Spinal cord (tissue), 10 donors: ENCODE results near the gene LRMDA. TPM values are rescaled to one million over a fixed set of nuclear protein-coding genes. Genes with fewer than 3 reads are reported as not detected.

Experiments used
- DNase-seq, 6 donors: peaks; one replicate each; pipeline versions ENCODE4 v3.0.0 to v3.0.0-alpha.2; 2013 to 2015; ENCODE audit warnings: low spot score in 6 of 6, low read depth in 4 of 6
- H3K27ac ChIP-seq: one replicate; pipeline ENCODE4 v1.5.1; 2013; ENCODE audit warnings: low read depth, low read length, control low read depth
- H3K27me3 ChIP-seq: one replicate; pipeline ENCODE4 v1.6.1; 2013; ENCODE audit warnings: low read length; ENCODE audit not compliant: control insufficient read depth, insufficient read depth
- H3K36me3 ChIP-seq: one replicate; pipeline ENCODE4 v1.6.1; 2013; ENCODE audit warnings: low read length; ENCODE audit not compliant: control insufficient read depth, insufficient read depth
- H3K4me1 ChIP-seq: one replicate; pipeline ENCODE4 v1.6.1; 2013; ENCODE audit warnings: low read length; ENCODE audit not compliant: control insufficient read depth, insufficient read depth
- H3K4me3 ChIP-seq: one replicate; pipeline ENCODE4 v1.5.1; 2013; ENCODE audit warnings: low read depth, low read length, control low read depth
- H3K9me3 ChIP-seq: one replicate; pipeline ENCODE4 v1.6.1; 2013; ENCODE audit warnings: low read length; ENCODE audit not compliant: control insufficient read depth, insufficient read depth
- WGBS: methylation state at CpG from one replicate; pipeline ENCODE4 v1.1.5; 2013; ENCODE audit warnings: missing lambda C conversion rate; ENCODE audit not compliant: insufficient coverage; 5-methylcytosine and 5-hydroxymethylcytosine counted together
- polyA plus RNA-seq, 2 donors: library from polyadenylated mRNA; unstranded; fragments of 120-200 nt; gene quantifications; one replicate each; pipeline ENCODE4 v1.2.1, GENCODE V29; 2013; ENCODE audit not compliant: insufficient read length in 2 of 2
- total RNA-seq, 2 donors: library from RNA; depleted of rRNA in 1 of 2; stranded (reverse); fragments of 120-200 nt in 1 of 2; fragments of >200 nt in 1 of 2; gene quantifications; one replicate each; pipeline versions ENCODE4 v1.2.3 to v1.2.4, GENCODE V29; 2013 to 2014
- donor health status: healthy.

LRMDA gene
- total and polyA plus RNA-seq, 4 donors: 5.6 to 9.9 (median 7.2) TPM

DNA sequence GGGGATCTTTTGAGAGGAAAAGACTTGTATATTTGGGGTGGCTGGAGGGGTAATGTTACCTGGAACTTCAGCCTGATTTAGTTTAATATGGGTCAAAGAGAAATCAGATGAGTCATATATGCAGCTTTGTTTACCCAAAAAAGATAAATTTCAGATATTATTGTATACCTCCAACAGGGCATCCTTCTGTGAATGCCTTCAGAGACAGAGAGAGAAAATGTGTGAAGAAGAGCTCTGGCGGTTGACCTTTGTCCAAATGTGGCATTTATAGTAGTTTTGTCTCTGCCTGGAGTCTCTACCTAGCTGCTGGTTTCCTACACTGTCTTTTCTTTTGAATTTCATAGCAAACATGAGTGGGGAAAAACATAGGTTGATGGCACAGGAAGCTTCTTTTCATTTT is 21.6 kb downstream of the LRMDA start:
- Histone ChIP-seq H3K27me3 (peaks cover 8% of the 10 kb centered on the region), H3K36me3 (no peaks in the 10 kb centered on the region)
- 60% methylated on average over 1 of the region's 1 CpG for WGBS

DNA sequence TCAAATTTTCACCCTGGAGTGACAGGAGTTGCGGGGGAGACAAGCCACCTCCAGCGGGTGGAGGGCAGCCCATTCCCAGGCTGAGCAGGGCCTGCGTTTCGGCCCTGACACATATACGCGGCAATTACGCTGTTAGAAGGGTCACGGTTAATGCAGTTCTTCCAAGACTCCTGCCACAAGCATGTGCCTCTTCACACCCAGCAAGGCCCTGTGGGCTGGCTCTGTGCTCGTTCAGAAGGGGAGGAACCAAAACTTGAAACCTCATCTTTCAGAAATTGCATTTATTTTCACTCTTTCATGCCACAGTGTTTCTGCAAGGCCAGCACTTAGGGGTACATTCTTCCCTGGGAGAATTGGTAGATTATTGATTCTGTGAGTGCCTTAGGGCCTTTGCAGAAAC is 24.7 kb downstream of the LRMDA start:
- no peak overlapping the region for H3K27ac ChIP-seq
- no peaks in the 10 kb centered on the region for H3K36me3 ChIP-seq
- WGBS: 92% methylated on average over 8 of the region's 9 CpGs
- no peak for DNase-seq
- peaks cover 8% of the 10 kb centered on the region for H3K27me3 ChIP-seq
- no peaks in the 10 kb centered on the region for H3K9me3 ChIP-seq
- H3K4me3 ChIP-seq: no peak overlapping the region
- peaks cover 5% of the 10 kb centered on the region for H3K4me1 ChIP-seq

More for the DNA sequence above, 21.6 kb downstream of the LRMDA start:
- DNase-seq: no peak
- H3K27ac ChIP-seq: no peak overlapping the region
- no peak overlapping the region for H3K4me3 ChIP-seq
- no peaks in the 10 kb centered on the region for H3K9me3 ChIP-seq
- peaks cover 13% of the 10 kb centered on the region for H3K4me1 ChIP-seq

DNA sequence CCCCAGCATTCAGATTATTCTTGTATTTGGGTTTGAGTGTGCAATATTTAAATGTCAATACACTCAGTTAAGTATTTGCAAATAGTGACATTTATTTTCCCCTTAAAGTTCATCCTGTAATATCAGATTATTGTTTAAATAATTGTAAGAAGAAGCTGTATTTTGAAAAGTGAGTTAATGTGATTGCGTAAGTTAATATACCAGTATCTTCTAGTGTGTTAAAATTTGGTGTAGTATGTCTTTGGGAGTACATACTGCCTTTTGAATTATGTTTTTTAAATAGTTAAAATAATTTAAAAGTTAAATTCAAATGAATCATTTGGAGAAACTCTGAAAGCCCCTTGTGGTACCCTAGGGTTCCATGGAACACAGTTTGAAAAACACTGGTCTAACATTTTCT is 28.6 kb downstream of the LRMDA start:
- Histone ChIP-seq H3K4me3 (no peak overlapping the region), H3K36me3 (no peaks in the 10 kb centered on the region), H3K27me3 (no peaks in the 10 kb centered on the region), H3K27ac (no peak overlapping the region), H3K9me3 (no peaks in the 10 kb centered on the region), H3K4me1 (no peaks in the 10 kb centered on the region)
- WGBS: no CpG with 5 or more reads among the region's 1 CpG
- DNase-seq: no peak

DNA sequence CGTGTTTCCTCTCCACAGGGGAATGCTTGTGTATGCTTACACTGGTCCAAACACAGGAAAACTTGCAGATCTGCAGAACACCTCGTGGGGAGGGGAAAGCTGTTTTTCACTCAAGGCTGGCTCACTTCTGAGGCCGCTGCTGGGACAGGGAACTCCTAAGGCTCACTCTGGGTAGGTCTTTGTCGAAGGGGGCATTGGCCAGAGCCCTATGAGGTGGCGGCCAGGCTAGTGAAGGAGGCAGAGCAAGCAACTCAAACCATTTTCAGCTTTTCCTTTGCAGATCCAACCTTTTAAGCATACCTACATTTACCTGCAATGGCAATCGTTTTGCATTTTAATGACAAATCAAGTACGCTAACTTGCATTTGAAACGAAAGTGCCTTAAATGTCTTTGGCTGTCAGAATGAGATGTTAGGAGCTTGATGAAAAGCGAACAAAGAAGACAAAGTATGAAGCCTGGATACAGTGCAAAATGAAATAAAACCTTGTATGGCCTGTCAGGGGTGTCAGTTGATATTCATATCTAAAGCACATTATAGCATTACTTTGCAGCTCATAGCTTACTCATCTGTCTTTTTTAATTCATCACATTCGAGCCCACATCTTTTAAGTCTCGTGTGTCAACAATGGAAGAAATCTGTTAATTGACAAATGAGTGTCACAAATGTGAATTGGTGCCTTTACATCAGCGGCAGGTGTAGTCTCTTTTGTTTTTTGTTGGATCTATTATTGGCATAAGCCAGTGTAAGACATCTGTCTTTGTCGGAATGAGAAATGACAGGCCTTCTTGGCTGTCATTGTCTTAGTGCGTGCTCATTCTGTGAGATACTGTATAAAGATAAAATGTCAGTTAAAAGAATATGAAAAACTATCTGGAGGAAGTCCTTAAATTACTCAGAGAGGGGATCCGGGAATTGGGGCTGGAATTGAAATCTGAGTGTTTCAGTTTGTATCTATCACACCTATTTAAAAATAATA is 30.5 kb downstream of the LRMDA start:
- 76% methylated on average over 9 of the region's 15 CpGs for WGBS
- DNase-seq: peak in 1 of 6 donors; percentile 27
- Histone ChIP-seq H3K4me1 (no peaks in the 10 kb centered on the region), H3K4me3 (no peak overlapping the region), H3K27me3 (no peaks in the 10 kb centered on the region), H3K27ac (no peak overlapping the region), H3K36me3 (no peaks in the 10 kb centered on the region), H3K9me3 (no peaks in the 10 kb centered on the region)

DNA sequence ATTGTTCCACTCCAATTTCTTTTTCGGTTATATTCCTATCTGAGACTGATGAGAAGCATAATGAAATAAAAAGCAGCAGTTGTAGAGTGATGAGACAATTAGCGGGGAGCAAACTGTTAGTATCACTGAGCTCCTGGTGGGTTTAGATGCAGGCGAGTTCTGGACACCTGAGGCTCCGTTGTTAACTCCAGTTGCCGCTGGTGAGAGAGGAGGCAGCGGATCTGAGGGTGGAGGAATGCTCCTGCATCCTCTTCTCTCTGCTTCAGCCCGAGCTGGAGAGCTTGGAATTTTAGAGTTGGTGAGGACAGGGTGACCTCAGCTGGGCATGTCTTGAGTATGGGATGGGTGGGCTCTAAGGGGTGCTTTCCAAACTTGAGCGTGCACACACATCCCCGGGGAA is 31.4 kb downstream of the LRMDA start:
- 79% methylated on average over 8 of the region's 9 CpGs for WGBS
- DNase-seq: peak in 1 of 6 donors; percentile 36
- H3K27me3 ChIP-seq: no peaks in the 10 kb centered on the region
- H3K4me3 ChIP-seq: no peak overlapping the region
- no peaks in the 10 kb centered on the region for H3K4me1 ChIP-seq
- no peaks in the 10 kb centered on the region for H3K9me3 ChIP-seq
- no peak overlapping the region for H3K27ac ChIP-seq
- H3K36me3 ChIP-seq: no peaks in the 10 kb centered on the region

DNA sequence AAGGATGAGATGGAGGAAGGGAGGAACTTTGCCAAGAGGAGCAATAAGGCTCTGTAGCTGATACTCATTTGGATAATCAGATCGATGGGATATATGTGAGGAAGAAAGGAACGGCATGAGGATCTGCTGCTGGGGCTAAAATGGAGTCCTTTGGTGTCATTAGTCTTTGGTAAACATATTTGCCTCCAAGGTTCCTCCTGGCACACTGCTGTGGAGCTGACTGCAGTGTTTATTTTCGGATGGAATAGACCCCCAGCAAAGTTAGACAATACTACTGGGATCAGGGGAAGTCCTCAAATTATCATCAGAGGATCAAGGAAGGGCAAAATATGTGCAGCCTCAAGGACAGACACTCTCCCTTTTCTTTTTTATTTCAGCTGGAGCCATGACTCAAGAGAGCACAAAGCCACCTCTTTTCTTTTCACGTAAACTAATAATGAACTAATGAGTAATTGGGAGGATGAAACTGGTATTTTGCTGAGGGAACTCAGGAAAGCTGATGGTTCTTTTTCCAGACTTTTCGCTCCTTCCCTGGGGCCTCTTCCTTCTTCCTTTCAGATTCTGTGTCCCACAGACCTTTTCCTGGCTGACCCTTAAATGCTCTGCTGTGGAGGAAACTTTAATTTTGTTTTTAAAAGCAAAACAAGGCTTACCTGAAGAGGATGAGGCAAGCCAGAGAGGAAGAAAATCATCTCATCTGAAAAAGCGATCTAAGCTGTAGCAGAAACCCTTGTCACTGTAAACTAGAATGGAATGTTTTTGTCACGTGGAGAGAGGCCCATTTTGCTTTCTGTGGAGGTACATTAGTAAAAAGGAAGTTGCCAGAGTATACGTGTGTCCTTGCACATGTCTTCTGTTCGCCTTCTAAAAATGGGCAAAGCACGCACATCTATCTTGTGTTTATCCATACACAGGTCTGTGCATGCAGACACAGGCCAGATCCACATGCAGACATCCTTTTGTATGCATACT is 33.3 kb downstream of the LRMDA start:
- Histone ChIP-seq H3K9me3 (no peaks in the 10 kb centered on the region), H3K27me3 (no peaks in the 10 kb centered on the region), H3K36me3 (no peaks in the 10 kb centered on the region), H3K27ac (no peak overlapping the region), H3K4me1 (peaks cover 12% of the 10 kb centered on the region), H3K4me3 (no peak overlapping the region)
- no peak for DNase-seq
- 62% methylated on average over 7 of the region's 10 CpGs for WGBS

DNA sequence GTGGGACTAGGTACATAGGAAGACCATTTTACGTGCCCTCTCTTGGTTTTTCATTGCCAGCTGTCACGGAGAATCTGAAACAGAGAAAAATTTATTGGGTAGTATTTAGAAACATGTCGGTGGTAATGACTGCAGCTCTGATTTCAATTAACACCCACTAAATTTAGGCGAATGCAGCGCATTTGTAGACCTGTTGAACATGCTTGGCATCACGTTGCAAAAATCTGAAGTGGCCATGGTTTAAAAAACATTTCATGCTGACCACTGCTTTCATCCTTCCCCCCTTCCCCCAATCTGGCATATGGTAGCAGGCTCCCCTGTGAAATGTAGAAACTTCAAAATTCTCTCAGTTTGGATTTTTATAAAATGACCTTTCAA is 34.0 kb downstream of the LRMDA start:
- H3K9me3 ChIP-seq: no peaks in the 10 kb centered on the region
- no peaks in the 10 kb centered on the region for H3K27me3 ChIP-seq
- H3K27ac ChIP-seq: no peak overlapping the region
- DNase-seq: no peak
- 78% methylated on average over 5 of the region's 6 CpGs for WGBS
- no peaks in the 10 kb centered on the region for H3K36me3 ChIP-seq
- H3K4me3 ChIP-seq: no peak overlapping the region
- H3K4me1 ChIP-seq: peaks cover 12% of the 10 kb centered on the region

DNA sequence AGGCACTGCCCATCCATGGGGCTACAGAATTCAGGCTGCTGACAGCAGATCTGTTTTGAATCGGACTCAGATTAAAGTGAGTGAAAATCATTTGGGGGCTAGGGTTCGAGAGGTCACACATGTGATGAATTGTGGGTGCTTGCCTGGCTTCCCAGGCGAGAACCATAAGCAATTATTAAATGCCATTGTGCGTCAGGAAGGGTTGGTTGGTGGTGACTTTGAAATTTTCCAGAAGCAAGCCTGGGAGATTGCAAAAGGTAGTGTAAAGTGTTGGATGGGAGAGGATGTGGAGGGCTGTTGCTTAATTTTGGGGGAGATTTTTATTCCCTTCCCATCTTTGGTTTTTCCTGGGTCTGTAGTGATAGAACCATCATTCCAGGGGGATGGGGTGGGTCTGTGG is 34.6 kb downstream of the LRMDA start:
- no peaks in the 10 kb centered on the region for H3K36me3 ChIP-seq
- no peak for DNase-seq
- no peak overlapping the region for H3K27ac ChIP-seq
- no peaks in the 10 kb centered on the region for H3K9me3 ChIP-seq
- no peak overlapping the region for H3K4me3 ChIP-seq
- peaks cover 12% of the 10 kb centered on the region for H3K4me1 ChIP-seq
- no peaks in the 10 kb centered on the region for H3K27me3 ChIP-seq
- 94% methylated on average over 3 of the region's 4 CpGs for WGBS

DNA sequence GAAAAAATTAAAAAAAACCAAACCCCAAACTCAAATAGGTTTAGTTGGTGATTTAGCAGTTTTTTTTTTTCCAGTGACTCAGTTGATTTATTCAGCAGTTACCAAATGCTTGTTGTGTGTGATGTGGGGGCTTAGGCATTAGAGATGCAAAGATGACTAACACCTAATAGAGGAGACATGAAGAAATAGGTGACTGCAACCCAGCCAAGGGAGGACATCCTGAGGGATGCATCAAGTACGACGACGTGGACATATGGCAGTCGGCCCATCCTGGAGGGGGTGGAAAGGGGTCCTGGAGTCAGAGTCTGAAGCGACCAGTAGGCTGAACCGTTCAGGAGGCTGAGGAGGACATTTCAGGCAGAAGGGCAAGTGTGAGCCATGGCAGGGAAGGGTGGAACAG is 35.5 kb downstream of the LRMDA start:
- WGBS: 92% methylated on average over 6 of the region's 6 CpGs
- no peak overlapping the region for H3K4me3 ChIP-seq

More for the DNA sequence above, 35.5 kb downstream of the LRMDA start:
- Histone ChIP-seq H3K4me1 (peaks cover 12% of the 10 kb centered on the region), H3K27me3 (no peaks in the 10 kb centered on the region), H3K9me3 (no peaks in the 10 kb centered on the region), H3K36me3 (no peaks in the 10 kb centered on the region), H3K27ac (no peak overlapping the region)
- no peak for DNase-seq
